Muscle of leg (tissue), 11 donors: ENCODE results near the gene TECPR1. TPM values are rescaled to one million over a fixed set of nuclear protein-coding genes. Genes with fewer than 3 reads are reported as not detected.

Source experiments
- DNase-seq: peaks from one replicate; pipeline ENCODE4 v3.0.0; 2013
- H3K27ac ChIP-seq: one replicate; pipeline ENCODE4 v1.5.1; 2013; ENCODE audit warnings: mild to moderate bottlenecking, low read length, control low read depth
- H3K27me3 ChIP-seq: one replicate; pipeline ENCODE4 v1.6.1; 2013; ENCODE audit warnings: low read length; ENCODE audit not compliant: control insufficient read depth, insufficient read depth
- H3K36me3 ChIP-seq: one replicate; pipeline ENCODE4 v1.6.1; 2013; ENCODE audit warnings: low read length; ENCODE audit not compliant: control insufficient read depth, insufficient read depth
- H3K4me1 ChIP-seq: one replicate; pipeline ENCODE4 v1.6.1; 2013; ENCODE audit warnings: low read length; ENCODE audit not compliant: control insufficient read depth, insufficient read depth
- H3K4me3 ChIP-seq: one replicate; pipeline ENCODE4 v1.5.1; 2013; ENCODE audit warnings: low read length, control low read depth
- H3K9me3 ChIP-seq: replicated peaks from 2 replicates; pipeline ENCODE4 v1.6.1; 2013; ENCODE audit warnings: low read depth, low read length; ENCODE audit not compliant: control insufficient read depth
- WGBS: methylation state at CpG from one replicate; pipeline ENCODE4 v1.1.5; 2013; ENCODE audit warnings: missing lambda C conversion rate; ENCODE audit not compliant: insufficient coverage; 5-methylcytosine and 5-hydroxymethylcytosine counted together
- polyA plus RNA-seq, 8 donors: library from polyadenylated mRNA; unstranded; fragments of 120-200 nt; gene quantifications; one replicate each; pipeline versions ENCODE4 v1.2.1 to v1.2.3, GENCODE V29; 2013; ENCODE audit warnings: inconsistent platforms in 1 of 8, low replicate concordance in 1 of 8; ENCODE audit not compliant: insufficient read length in 8 of 8, insufficient read depth in 1 of 8
- total RNA-seq: library from RNA; stranded (reverse); fragments of 120-200 nt; gene quantifications from one replicate; pipeline ENCODE4 v1.2.4, GENCODE V29; 2013

TECPR1 gene
- total and polyA plus RNA-seq, 9 donors: 14.4 to 26.5 (median 17.2) TPM

GRCh38 chr7:98284335-98285036 is 32.5 kb upstream of the TECPR1 start:
- Histone ChIP-seq H3K27me3 (no peaks in the 10 kb centered on the region), H3K4me3 (peak overlapping the region; percentile 32), H3K36me3 (peaks cover 38% of the 10 kb centered on the region), H3K27ac (peak overlapping the region; percentile 67), H3K9me3 (no peaks in the 10 kb centered on the region), H3K4me1 (peaks cover 71% of the 10 kb centered on the region)
- WGBS: 23% methylated on average over 11 of the region's 20 CpGs
- peak; percentile 80 for DNase-seq

GRCh38 chr7:98283887-98284222 is 31.8 kb upstream of the TECPR1 start:
- no peaks in the 10 kb centered on the region for H3K9me3 ChIP-seq
- H3K27ac ChIP-seq: peak overlapping the region; percentile 67
- H3K27me3 ChIP-seq: no peaks in the 10 kb centered on the region
- WGBS: 57% methylated on average over 4 of the region's 8 CpGs
- H3K36me3 ChIP-seq: peaks cover 38% of the 10 kb centered on the region
- peaks cover 68% of the 10 kb centered on the region for H3K4me1 ChIP-seq
- no peak for DNase-seq
- H3K4me3 ChIP-seq: peak overlapping the region; percentile 32

GRCh38 chr7:98283127-98283886 is 31.3 kb upstream of the TECPR1 start:
- 51% methylated on average over 8 of the region's 19 CpGs for WGBS
- H3K9me3 ChIP-seq: no peaks in the 10 kb centered on the region
- peaks cover 34% of the 10 kb centered on the region for H3K36me3 ChIP-seq
- DNase-seq: peak; percentile 67
- no peaks in the 10 kb centered on the region for H3K27me3 ChIP-seq
- peak overlapping the region; percentile 84 for H3K4me3 ChIP-seq
- H3K27ac ChIP-seq: peak overlapping the region; percentile 67
- H3K4me1 ChIP-seq: peaks cover 68% of the 10 kb centered on the region

GRCh38 chr7:98282703-98283102 is 30.7 kb upstream of the TECPR1 start:
- peak overlapping the region; percentile 45 for H3K27ac ChIP-seq
- H3K4me3 ChIP-seq: peak overlapping the region; percentile 84
- no peak for DNase-seq
- H3K36me3 ChIP-seq: peaks cover 28% of the 10 kb centered on the region
- H3K4me1 ChIP-seq: peaks cover 62% of the 10 kb centered on the region
- H3K9me3 ChIP-seq: no peaks in the 10 kb centered on the region
- no peaks in the 10 kb centered on the region for H3K27me3 ChIP-seq
- 17% methylated on average over 10 of the region's 16 CpGs for WGBS

- Histone ChIP-seq H3K27ac (peak overlapping the region; percentile 45), H3K27me3 (no peaks in the 10 kb centered on the region), H3K9me3 (no peaks in the 10 kb centered on the region), H3K36me3 (peaks cover 22% of the 10 kb centered on the region), H3K4me1 (peaks cover 55% of the 10 kb centered on the region), H3K4me3 (peak overlapping the region; percentile 84)
- under 1% methylated on average over 50 of the region's 77 CpGs for WGBS
- DNase-seq: no peak
Measured at GRCh38 chr7:98281757-98282606, 29.9 kb upstream of the TECPR1 start.

- Histone ChIP-seq H3K27ac (peak within 1 kb of the TSS; percentile 85), H3K36me3 (peaks cover 17% of the 10 kb centered on the region), H3K4me1 (peaks cover 47% of the 10 kb centered on the region), H3K4me3 (peak within 1 kb of the TSS; percentile 84), H3K9me3 (no peaks in the 10 kb centered on the region), H3K27me3 (no peaks in the 10 kb centered on the region)
- DNase-seq: peak; percentile 97
- 1% methylated on average over 50 of the region's 92 CpGs for WGBS
Measured at GRCh38 chr7:98280791-98281756, 29.0 kb upstream of the TECPR1 start, which contains the start of gene BRI3. Gene BRI3, plus strand, starts transcription at chr7:98281686. Its CDS starts 110 bp downstream, at chr7:98281796.

GRCh38 chr7:98280296-98280695 is 28.3 kb upstream of the TECPR1 start:
- H3K36me3 ChIP-seq: peaks cover 10% of the 10 kb centered on the region
- H3K27ac ChIP-seq: no peak overlapping the region
- DNase-seq: no peak
- H3K4me1 ChIP-seq: peaks cover 39% of the 10 kb centered on the region
- WGBS: 45% methylated on average over 2 of the region's 7 CpGs
- H3K4me3 ChIP-seq: peak overlapping the region; percentile 69
- H3K27me3 ChIP-seq: no peaks in the 10 kb centered on the region
- H3K9me3 ChIP-seq: no peaks in the 10 kb centered on the region

GRCh38 chr7:98278936-98279335 is 26.9 kb upstream of the TECPR1 start:
- H3K27ac ChIP-seq: no peak overlapping the region
- no peaks in the 10 kb centered on the region for H3K27me3 ChIP-seq
- H3K4me3 ChIP-seq: no peak overlapping the region
- no peak for DNase-seq
- peaks cover 3% of the 10 kb centered on the region for H3K36me3 ChIP-seq
- WGBS: 69% methylated on average over 3 of the region's 4 CpGs
- peaks cover 25% of the 10 kb centered on the region for H3K4me1 ChIP-seq
- no peaks in the 10 kb centered on the region for H3K9me3 ChIP-seq

GRCh38 chr7:98278408-98278807 is 26.4 kb upstream of the TECPR1 start:
- no peak overlapping the region for H3K4me3 ChIP-seq
- H3K27ac ChIP-seq: no peak overlapping the region
- H3K9me3 ChIP-seq: no peaks in the 10 kb centered on the region
- H3K4me1 ChIP-seq: peaks cover 20% of the 10 kb centered on the region
- WGBS: 65% methylated on average over 5 of the region's 5 CpGs
- H3K36me3 ChIP-seq: peaks cover under 1% of the 10 kb centered on the region
- H3K27me3 ChIP-seq: no peaks in the 10 kb centered on the region
- DNase-seq: no peak
